Uterus (tissue), 4 donors: ENCODE results near the gene PSMA5. TPM values are rescaled to one million over a fixed set of nuclear protein-coding genes. Genes with fewer than 3 reads are reported as not detected.
A peak's percentile ranks its signal among the peaks of the same experiment; 100 is the strongest.

Experiments used
- DNase-seq, 2 donors: peaks; one replicate each; pipeline ENCODE4 v3.0.0-alpha.2; 2019 to 2020
- H3K27ac ChIP-seq, 2 donors: fragments of 200-600 bp; sonication (generic); 1 replicate in 1 of 2; 2 replicates in 1 of 2; pipeline ENCODE4 v1.5.1; 2016 to 2018
- H3K27me3 ChIP-seq, 2 donors: fragments of 200-600 bp; sonication (generic); one replicate each; pipeline ENCODE4 v1.5.1; 2018 to 2019; ENCODE audit warnings: control low read depth in 1 of 2
- H3K36me3 ChIP-seq, 2 donors: fragments of 200-600 bp; sonication (generic); one replicate each; pipeline ENCODE4 v1.5.1; 2019; ENCODE audit warnings: control low read depth in 1 of 2
- H3K4me1 ChIP-seq, 2 donors: fragments of 200-600 bp; sonication (generic); one replicate each; pipeline ENCODE4 v1.5.1; 2018 to 2019; ENCODE audit warnings: control low read depth in 1 of 2
- H3K4me3 ChIP-seq, 2 donors: fragments of 200-600 bp; sonication (generic); 1 replicate in 1 of 2; 2 replicates in 1 of 2; pipeline ENCODE4 v1.5.1; 2018 to 2019; ENCODE audit warnings: mild to moderate bottlenecking in 1 of 2
- H3K9me3 ChIP-seq, 2 donors: fragments of 200-600 bp; sonication (generic); one replicate each; pipeline ENCODE4 v1.5.1; 2019; ENCODE audit warnings: control low read depth in 1 of 2
- POLR2A ChIP-seq, 2 donors: fragments of 450-650 bp; IDR thresholded peaks; one replicate each; pipeline ENCODE4 v1.6.1; 2016; ENCODE audit warnings: antibody characterized with exemption in 2 of 2, mild to moderate bottlenecking in 1 of 2, moderate library complexity in 1 of 2
- intact Hi-C: fragments of 100-400 bp; cut with DNase I; formaldehyde crosslinking; loops from one replicate; pipeline ENCODE4 v1.15.1; 2023; ENCODE audit warnings: low total_unique reads
- total RNA-seq, 4 donors: library from RNA; depleted of rRNA in 3 of 4; stranded (reverse); fragments of >200 nt in 3 of 4; gene quantifications; one replicate each; pipeline versions ENCODE4 v1.1.0 to v1.2.4, GENCODE V29; 2014 to 2023
- TF ChIP-seq, protein P1 (sequence below), 4 experiments: fragments of 200-600 bp in 2 of 4; fragments of 450-650 bp in 2 of 4; sonication (generic) in 2 of 4; IDR thresholded peaks; one replicate each; pipeline ENCODE4 v1.5.1; 2016 to 2019; ENCODE audit warnings: antibody characterized with exemption in 4 of 4, mild to moderate bottlenecking in 2 of 4, moderate library complexity in 1 of 4
- donor health status: DM: yes; HTN: yes; CAD: no.

PSMA5 gene
- total RNA-seq, 4 donors from 2014 or later, result 12.6 to 65.8 (median 40.7) TPM

DNA sequence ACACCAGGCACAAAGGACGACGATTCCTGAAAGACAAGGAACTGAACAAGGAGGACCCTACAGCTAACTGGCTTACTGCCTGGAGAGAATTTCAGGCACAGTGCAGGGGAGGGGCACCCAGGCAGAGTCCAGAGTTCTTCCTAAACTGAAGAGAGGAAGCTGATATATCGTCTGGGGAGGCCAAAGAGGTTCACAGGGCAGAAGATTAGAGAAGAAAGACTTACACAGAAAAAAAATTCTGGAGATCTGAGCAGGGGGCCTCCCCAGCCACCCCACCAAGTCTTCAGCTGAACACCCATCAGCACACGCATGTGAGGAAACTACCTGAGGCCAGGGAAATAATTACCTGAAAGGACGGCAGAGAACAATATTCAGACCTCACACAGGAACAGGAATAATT lies 53.1 kb downstream of the PSMA5 start:
- TF ChIP-seq, protein P1, sequence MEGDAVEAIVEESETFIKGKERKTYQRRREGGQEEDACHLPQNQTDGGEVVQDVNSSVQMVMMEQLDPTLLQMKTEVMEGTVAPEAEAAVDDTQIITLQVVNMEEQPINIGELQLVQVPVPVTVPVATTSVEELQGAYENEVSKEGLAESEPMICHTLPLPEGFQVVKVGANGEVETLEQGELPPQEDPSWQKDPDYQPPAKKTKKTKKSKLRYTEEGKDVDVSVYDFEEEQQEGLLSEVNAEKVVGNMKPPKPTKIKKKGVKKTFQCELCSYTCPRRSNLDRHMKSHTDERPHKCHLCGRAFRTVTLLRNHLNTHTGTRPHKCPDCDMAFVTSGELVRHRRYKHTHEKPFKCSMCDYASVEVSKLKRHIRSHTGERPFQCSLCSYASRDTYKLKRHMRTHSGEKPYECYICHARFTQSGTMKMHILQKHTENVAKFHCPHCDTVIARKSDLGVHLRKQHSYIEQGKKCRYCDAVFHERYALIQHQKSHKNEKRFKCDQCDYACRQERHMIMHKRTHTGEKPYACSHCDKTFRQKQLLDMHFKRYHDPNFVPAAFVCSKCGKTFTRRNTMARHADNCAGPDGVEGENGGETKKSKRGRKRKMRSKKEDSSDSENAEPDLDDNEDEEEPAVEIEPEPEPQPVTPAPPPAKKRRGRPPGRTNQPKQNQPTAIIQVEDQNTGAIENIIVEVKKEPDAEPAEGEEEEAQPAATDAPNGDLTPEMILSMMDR (IDR thresholded peaks at IDR 0.05), result no peak
- no peaks in the 10 kb centered on the region for H3K27me3 ChIP-seq
- no peaks in the 10 kb centered on the region for H3K9me3 ChIP-seq
- no peaks in the 10 kb centered on the region for H3K36me3 ChIP-seq
- DNase-seq, result no peak
- H3K27ac ChIP-seq, result peak overlapping the region; percentile 35 to 77
- no peak overlapping the region for H3K4me3 ChIP-seq
- H3K4me1 ChIP-seq, result no peaks in the 10 kb centered on the region
- intact Hi-C loops, result no loop called here

DNA sequence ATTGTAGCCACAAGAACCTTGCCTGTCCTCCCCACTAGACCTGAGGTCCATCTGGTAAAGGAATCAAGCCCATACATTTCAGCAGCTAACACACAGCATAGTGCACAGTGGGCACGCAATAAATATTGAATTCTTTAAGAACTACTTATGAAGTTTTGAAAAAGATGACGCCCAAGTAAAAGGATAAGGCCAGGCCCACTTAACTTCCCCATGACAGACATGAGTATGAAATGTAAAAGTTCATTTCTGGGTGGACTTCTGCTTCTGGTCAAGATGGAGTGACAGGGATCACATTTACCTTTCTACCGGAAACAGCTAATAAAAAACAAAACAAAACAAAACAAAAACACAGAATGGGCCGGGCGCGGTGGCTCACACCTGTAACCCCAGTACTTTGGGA lies 54.0 kb downstream of the PSMA5 start:
- intact Hi-C loops, result no loop called here
- TF ChIP-seq POLR2A (IDR thresholded peaks at IDR 0.05), result no peak
- TF ChIP-seq, protein P1 (IDR thresholded peaks at IDR 0.05), result no peak
- peak overlapping the region; percentile 75 to 77 for H3K27ac ChIP-seq
- H3K9me3 ChIP-seq, result no peaks in the 10 kb centered on the region
- no peaks in the 10 kb centered on the region for H3K36me3 ChIP-seq
- H3K27me3 ChIP-seq, result no peaks in the 10 kb centered on the region
- DNase-seq, result no peak
- H3K4me3 ChIP-seq, result no peak overlapping the region
- H3K4me1 ChIP-seq, result no peaks in the 10 kb centered on the region

DNA sequence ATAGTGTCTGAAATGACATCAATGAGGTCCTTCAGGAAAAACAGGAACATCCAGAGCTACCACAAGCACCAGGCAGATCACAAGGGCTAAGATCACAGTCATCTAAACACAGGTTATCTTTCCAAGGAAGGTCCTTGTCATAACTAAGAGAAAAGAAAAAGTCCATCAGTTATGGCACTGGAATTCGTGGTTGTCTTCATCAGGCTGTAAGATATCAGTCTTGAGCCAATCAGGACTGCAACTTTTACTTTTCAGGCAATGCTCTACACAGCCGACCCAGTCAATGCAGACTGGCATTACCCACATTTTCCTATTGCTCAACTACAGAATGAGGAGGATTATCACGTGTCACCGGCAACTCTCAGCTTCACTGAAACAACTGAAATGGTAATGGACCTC lies 54.9 kb downstream of the PSMA5 start:
- DNase-seq, result peak in 1 of 2 donors; percentile 47
- Histone ChIP-seq H3K27me3 (no peaks in the 10 kb centered on the region), H3K4me3 (no peak overlapping the region), H3K36me3 (no peaks in the 10 kb centered on the region), H3K4me1 (no peaks in the 10 kb centered on the region), H3K9me3 (no peaks in the 10 kb centered on the region), H3K27ac (peak overlapping the region; percentile 75 to 77)
- no peak for TF ChIP-seq POLR2A (IDR thresholded peaks at IDR 0.05)
- TF ChIP-seq, protein P1 (IDR thresholded peaks at IDR 0.05), result no peak
- intact Hi-C loops, result no loop called here

DNA sequence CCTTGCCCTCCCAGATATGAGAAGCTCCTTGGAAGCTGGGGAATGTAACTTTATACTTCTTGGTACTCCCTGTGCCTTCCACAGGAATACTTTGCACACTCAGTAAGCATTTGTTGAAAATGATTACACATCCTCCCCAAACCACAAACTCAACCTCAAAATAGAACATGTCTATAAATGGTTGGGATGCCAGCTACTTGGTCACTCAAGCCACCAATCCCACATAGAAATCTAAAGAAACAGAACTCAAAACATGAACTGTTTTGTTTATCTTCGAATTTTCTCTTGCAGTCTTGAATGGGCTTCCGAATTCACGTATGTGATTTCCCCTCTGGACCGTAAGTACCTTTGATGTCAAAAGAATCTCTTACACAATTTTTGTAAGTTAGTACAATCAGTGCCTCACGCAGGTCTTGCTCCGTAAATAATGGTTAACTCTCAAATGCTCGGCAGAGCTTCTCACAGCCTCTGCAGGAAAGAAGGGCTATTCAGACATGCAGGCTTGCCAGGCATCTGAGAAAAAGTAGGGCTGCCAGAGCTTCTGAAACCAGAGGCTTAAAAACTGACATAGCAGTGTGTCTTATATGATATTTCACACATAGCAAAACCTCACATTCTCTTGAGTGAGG lies 55.4 kb downstream of the PSMA5 start:
- no peaks in the 10 kb centered on the region for H3K4me1 ChIP-seq
- intact Hi-C loops, result no loop called here
- DNase-seq, result no peak

DNA sequence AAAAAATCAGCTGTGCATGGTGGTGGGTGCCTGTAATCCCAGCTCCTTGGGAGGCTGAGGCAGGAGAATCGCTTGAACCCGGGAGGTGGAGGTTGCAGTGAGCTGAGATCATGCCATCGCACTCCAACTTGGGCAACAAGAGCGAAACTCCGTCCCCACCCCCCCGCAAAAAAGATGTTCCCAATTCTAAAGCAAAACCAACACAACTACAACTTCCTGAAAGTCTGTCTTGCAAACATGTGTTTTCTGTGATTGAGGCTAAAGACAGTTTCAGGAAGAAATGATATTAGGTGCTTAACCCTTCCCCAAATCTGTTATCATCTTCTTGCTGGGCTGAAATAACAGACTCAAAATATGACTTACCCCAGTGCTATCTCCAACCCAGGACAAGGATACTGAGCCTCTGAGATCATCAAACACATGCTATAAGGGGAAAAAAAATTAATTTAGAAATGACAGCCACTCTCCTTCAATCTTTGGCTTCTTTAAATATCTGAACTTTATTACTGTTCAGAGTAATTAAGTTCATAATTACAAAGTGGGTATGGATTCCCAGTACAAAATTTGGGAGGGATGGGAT lies 57.0 kb downstream of the PSMA5 start:
- Histone ChIP-seq H3K4me3 (no peak overlapping the region), H3K27ac (peak overlapping the region; percentile 75 to 77), H3K4me1 (no peaks in the 10 kb centered on the region), H3K9me3 (no peaks in the 10 kb centered on the region), H3K27me3 (no peaks in the 10 kb centered on the region), H3K36me3 (no peaks in the 10 kb centered on the region)
- TF ChIP-seq, protein P1 (IDR thresholded peaks at IDR 0.05), result no peak
- no peak for TF ChIP-seq POLR2A (IDR thresholded peaks at IDR 0.05)
- no peak for DNase-seq
- intact Hi-C loops, result no loop called here

More for the DNA sequence above, 55.4 kb downstream of the PSMA5 start:
- H3K4me3 ChIP-seq, result peak overlapping the region in 1 of 2 donors; percentile 4
- TF ChIP-seq, protein P1 (IDR thresholded peaks at IDR 0.05), result no peak
- peak in 1 of 2 donors; percentile 39 for TF ChIP-seq POLR2A (IDR thresholded peaks at IDR 0.05)
- peak overlapping the region; percentile 75 to 77 for H3K27ac ChIP-seq
- H3K36me3 ChIP-seq, result no peaks in the 10 kb centered on the region
- no peaks in the 10 kb centered on the region for H3K9me3 ChIP-seq
- H3K27me3 ChIP-seq, result no peaks in the 10 kb centered on the region
